Esophagus muscularis mucosa (tissue), 4 donors: ENCODE measurements around the gene ZNF397. TPM values are rescaled to one million over a fixed set of nuclear protein-coding genes. Genes with fewer than 3 reads are reported as not detected.
A peak's percentile ranks its signal among the peaks of the same experiment; 100 is the strongest.

ENCODE experiments used
- DNase-seq: peaks from one replicate; pipeline ENCODE4 v3.0.0-alpha.2; 2017; ENCODE audit errors: extremely low spot score
- H3K27ac ChIP-seq, 4 donors: fragments of 200-600 bp; sonication (generic); replicated peaks in 1 of 4; 1 replicate in 3 of 4; 2 replicates in 1 of 4; pipeline ENCODE4 v1.5.1; 2016 to 2019; ENCODE audit warnings: mild to moderate bottlenecking in 1 of 4
- H3K27me3 ChIP-seq, 4 donors: fragments of 200-600 bp; sonication (generic); one replicate each; pipeline versions ENCODE4 v1.5.1 to v1.6.0; 2016 to 2019
- H3K36me3 ChIP-seq, 4 donors: fragments of 200-600 bp; sonication (generic); one replicate each; pipeline ENCODE4 v1.5.1; 2016 to 2019
- H3K4me1 ChIP-seq, 4 donors: fragments of 200-600 bp; sonication (generic); one replicate each; pipeline ENCODE4 v1.5.1; 2016 to 2019
- H3K4me3 ChIP-seq, 4 donors: fragments of 200-600 bp; sonication (generic); 1 replicate in 2 of 4; 2 replicates in 2 of 4; pipeline ENCODE4 v1.5.1; 2016 to 2019; ENCODE audit warnings: mild to moderate bottlenecking in 4 of 4, moderate library complexity in 1 of 4
- H3K9me3 ChIP-seq, 4 donors: fragments of 200-600 bp; sonication (generic); 1 replicate in 3 of 4; 2 replicates in 1 of 4; pipeline ENCODE4 v1.5.1; 2016 to 2019
- EP300 ChIP-seq: sonication (generic); formaldehyde crosslinking; IDR thresholded peaks from one replicate; pipeline ENCODE4 v1.6.1; 2017; ENCODE audit warnings: antibody characterized with exemption
- POLR2A ChIP-seq: fragments of 450-650 bp; IDR thresholded peaks from one replicate; pipeline ENCODE4 v1.6.1; 2017; ENCODE audit warnings: antibody characterized with exemption, moderate library complexity, mild to moderate bottlenecking, low read depth
- POLR2AphosphoS5 ChIP-seq, 2 donors: sonication (generic); formaldehyde crosslinking; IDR thresholded peaks; one replicate each; pipeline ENCODE4 v1.6.1; 2017; ENCODE audit warnings: antibody characterized with exemption in 2 of 2
- whole genome bisulfite sequencing: methylation state at CpG from one replicate; pipeline ENCODE4 v1.1.5; 2018; 5-methylcytosine and 5-hydroxymethylcytosine counted together
- intact Hi-C: fragments of 100-400 bp; cut with DNase I; formaldehyde crosslinking; loops from one replicate; pipeline ENCODE4 v1.15.1; 2023
- total RNA-seq, 4 donors: library from RNA; depleted of rRNA; stranded (reverse); fragments of >200 nt; gene quantifications; one replicate each; pipeline versions ENCODE4 v1.1.0 to v1.2.1, GENCODE V29; 2016
- TF ChIP-seq, protein P1 (sequence below), 3 experiments: fragments of 200-600 bp in 2 of 3; fragments of 450-650 bp in 1 of 3; sonication (generic) in 2 of 3; IDR thresholded peaks; one replicate each; pipeline ENCODE4 v1.5.1; 2017 to 2019; ENCODE audit warnings: antibody characterized with exemption in 3 of 3, mild to moderate bottlenecking in 2 of 3, moderate library complexity in 1 of 3

The ZNF397 gene
- total RNA-seq, 4 donors from 2014 or later: 22.2 to 27.8 (median 24.9) TPM

DNA sequence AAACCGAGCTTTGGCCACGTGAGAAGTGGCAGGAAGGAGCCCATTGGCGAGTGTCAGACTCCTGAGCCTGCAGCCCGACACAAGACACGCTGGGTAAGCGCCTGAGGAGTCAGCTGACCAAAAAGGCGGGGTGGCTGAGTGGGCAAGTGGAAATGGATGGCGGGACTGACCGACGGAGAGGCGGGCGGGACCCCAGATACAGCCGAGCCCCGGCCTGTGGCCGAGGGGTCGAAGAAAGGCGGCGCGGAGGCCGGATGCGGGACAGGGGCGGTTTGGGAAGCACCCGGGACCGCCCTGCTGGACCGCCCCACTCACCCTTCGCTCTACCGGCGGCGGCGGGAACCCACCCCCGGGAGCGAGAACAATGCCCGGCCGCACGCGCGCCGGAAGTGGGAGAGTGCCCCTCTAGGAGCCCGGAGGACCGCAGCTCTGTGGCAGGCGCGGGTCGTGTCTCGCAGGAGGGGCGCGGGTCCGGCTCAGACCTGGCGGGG lies 26.4 kb downstream of the ZNF397 start:
- Histone ChIP-seq H3K4me3 (peak overlapping the region; percentile 70 to 94 (median 73)), H3K4me1 (peaks cover 6 to 12% (median 10%) of the 10 kb centered on the region in 4 donors), H3K36me3 (peaks cover 9 to 19% (median 18%) of the 10 kb centered on the region in 4 donors), H3K27ac (peak overlapping the region; percentile 85 to 89 (median 87)), H3K27me3 (no peaks in the 10 kb centered on the region), H3K9me3 (no peaks in the 10 kb centered on the region)
- TF ChIP-seq POLR2AphosphoS5 (IDR thresholded peaks at IDR 0.05) (peak; percentile 71 to 77), EP300 (no peak)
- TF ChIP-seq, protein P1, sequence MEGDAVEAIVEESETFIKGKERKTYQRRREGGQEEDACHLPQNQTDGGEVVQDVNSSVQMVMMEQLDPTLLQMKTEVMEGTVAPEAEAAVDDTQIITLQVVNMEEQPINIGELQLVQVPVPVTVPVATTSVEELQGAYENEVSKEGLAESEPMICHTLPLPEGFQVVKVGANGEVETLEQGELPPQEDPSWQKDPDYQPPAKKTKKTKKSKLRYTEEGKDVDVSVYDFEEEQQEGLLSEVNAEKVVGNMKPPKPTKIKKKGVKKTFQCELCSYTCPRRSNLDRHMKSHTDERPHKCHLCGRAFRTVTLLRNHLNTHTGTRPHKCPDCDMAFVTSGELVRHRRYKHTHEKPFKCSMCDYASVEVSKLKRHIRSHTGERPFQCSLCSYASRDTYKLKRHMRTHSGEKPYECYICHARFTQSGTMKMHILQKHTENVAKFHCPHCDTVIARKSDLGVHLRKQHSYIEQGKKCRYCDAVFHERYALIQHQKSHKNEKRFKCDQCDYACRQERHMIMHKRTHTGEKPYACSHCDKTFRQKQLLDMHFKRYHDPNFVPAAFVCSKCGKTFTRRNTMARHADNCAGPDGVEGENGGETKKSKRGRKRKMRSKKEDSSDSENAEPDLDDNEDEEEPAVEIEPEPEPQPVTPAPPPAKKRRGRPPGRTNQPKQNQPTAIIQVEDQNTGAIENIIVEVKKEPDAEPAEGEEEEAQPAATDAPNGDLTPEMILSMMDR (IDR thresholded peaks at IDR 0.05): peak in 2 of 3 experiments; percentile 5 to 15
- peak; percentile 94 for DNase-seq
- under 1% methylated on average over 19 of the region's 48 CpGs for WGBS
- intact Hi-C loops: no loop called here

DNA sequence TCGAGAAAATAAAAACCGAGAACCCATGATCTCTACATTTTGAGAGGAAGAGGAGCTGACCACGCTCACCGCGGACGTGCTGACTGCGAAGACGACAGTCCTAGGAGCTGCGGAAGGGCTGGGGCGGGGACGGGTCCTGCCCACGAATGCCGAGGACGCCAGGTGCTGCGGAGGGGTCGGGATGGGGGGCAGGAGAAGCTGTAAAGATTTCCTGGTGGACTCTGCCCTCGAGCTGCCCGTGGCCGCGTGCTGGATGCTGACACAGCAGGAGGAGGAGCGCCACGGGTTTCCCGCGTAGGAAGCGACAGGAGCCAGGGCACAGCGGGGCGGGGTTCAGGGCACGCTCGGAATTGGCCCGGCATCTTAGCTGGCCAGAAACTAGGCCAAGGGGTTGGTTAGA lies 27.0 kb downstream of the ZNF397 start:
- H3K27ac ChIP-seq: peak overlapping the region; percentile 85 to 89 (median 87)
- no peaks in the 10 kb centered on the region for H3K9me3 ChIP-seq
- intact Hi-C loops: loop anchor here (2.0 kb wide), 1 partner anchor 21 kb away; no protein-coding TSS in a partner anchor
- 53% methylated on average over 30 of the region's 30 CpGs for WGBS
- H3K4me1 ChIP-seq: peaks cover 6 to 12% (median 10%) of the 10 kb centered on the region in 4 donors
- TF ChIP-seq POLR2A: no peak
- TF ChIP-seq, protein P1 (IDR thresholded peaks at IDR 0.05): no peak
- no peak for DNase-seq
- peaks cover 3 to 13% (median 12%) of the 10 kb centered on the region in 4 donors for H3K36me3 ChIP-seq
- H3K27me3 ChIP-seq: no peaks in the 10 kb centered on the region
- peak overlapping the region; percentile 70 to 94 (median 73) for H3K4me3 ChIP-seq

DNA sequence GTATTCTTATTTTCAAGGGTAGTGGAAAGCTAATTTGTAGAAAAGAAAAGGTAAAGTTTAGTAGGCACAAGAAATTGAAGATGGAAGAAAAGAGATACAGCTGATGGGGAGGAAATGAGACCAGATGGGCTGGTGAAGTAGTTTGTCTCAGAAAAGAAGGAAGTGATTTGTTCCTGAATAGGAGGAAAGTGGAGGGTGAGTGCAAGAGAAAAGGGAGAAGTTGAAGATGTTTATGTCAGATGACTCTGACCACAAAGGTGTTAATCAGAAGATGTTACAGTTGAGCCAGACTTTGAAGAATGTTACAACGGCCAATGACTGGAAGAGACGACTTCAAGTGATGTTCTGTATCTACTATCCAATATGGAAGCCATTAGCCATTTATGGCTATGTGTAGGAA lies 28.0 kb downstream of the ZNF397 start:
- Histone ChIP-seq H3K9me3 (no peaks in the 10 kb centered on the region), H3K4me3 (no peak overlapping the region), H3K27me3 (no peaks in the 10 kb centered on the region), H3K4me1 (peaks cover 6 to 12% (median 10%) of the 10 kb centered on the region in 4 donors), H3K36me3 (peaks cover 0 to 5% (median 3%) of the 10 kb centered on the region in 4 donors), H3K27ac (no peak overlapping the region)
- WGBS: 97% methylated on average over 2 of the region's 2 CpGs
- DNase-seq: no peak
- intact Hi-C loops: loop anchor here (2.0 kb wide), 1 partner anchor 20 kb away; no protein-coding TSS in a partner anchor
- TF ChIP-seq, protein P1 (IDR thresholded peaks at IDR 0.05): no peak
- TF ChIP-seq EP300 (no peak), POLR2AphosphoS5 (IDR thresholded peaks at IDR 0.05) (no peak), POLR2A (no peak)

DNA sequence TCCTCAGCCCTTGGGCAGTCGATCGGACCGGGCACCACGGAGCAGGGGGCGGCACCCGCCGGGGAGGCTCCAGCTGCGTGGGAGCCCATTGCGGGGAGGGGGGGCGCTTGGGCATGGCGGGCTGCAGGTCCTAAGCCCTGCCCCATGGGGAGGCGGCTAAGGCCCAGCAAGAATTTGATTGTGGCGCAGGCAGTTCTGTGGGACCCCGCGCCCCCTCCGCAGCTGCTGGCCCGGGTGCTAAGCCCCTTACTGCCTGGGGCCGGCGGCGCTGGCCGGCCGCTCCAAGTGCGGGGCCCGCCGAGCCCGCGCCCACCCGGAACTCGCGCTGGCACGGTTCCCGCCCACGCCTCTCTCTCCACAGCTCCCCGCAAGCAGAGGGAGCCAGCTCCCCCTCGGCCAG lies 30.8 kb downstream of the ZNF397 start:
- no peak overlapping the region for H3K4me3 ChIP-seq
- DNase-seq: no peak
- no peaks in the 10 kb centered on the region for H3K27me3 ChIP-seq
- intact Hi-C loops: no loop called here
- no peak overlapping the region for H3K27ac ChIP-seq
- no peak for TF ChIP-seq POLR2A
- TF ChIP-seq, protein P1 (IDR thresholded peaks at IDR 0.05): no peak
- TF ChIP-seq POLR2AphosphoS5 (IDR thresholded peaks at IDR 0.05): no peak
- TF ChIP-seq EP300: no peak
- no peaks in the 10 kb centered on the region for H3K36me3 ChIP-seq
- H3K4me1 ChIP-seq: peaks cover 6 to 12% (median 9%) of the 10 kb centered on the region in 4 donors
- 85% methylated on average over 9 of the region's 35 CpGs for WGBS
- no peaks in the 10 kb centered on the region for H3K9me3 ChIP-seq

DNA sequence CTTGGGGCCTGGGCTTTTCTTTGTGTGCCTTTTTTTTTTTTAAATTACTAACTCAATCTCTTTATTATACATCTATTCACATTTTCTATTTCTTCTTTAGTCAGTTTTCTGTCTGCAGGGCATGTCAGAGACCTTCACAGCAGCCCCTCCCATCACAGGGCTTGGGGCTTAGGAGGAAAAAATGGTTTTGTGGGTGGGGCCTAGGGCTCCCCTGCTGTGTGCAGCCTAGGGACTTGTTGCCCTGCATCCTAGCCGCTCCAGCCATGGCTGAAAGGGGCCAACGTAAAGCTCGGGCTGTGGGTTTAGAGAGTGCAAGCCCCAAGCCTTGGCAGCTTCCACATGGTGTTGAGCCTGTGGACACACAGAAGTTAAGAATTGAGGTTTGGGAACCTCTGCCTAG lies 35.4 kb downstream of the ZNF397 start:
- Histone ChIP-seq H3K4me1 (no peaks in the 10 kb centered on the region), H3K36me3 (no peaks in the 10 kb centered on the region), H3K27ac (no peak overlapping the region), H3K4me3 (no peak overlapping the region), H3K27me3 (no peaks in the 10 kb centered on the region), H3K9me3 (no peaks in the 10 kb centered on the region)
- WGBS: 96% methylated on average over 3 of the region's 3 CpGs
- intact Hi-C loops: no loop called here
- no peak for DNase-seq
- TF ChIP-seq POLR2A: no peak
- TF ChIP-seq, protein P1 (IDR thresholded peaks at IDR 0.05): no peak
- no peak for TF ChIP-seq EP300
- TF ChIP-seq POLR2AphosphoS5 (IDR thresholded peaks at IDR 0.05): no peak
